Panc1 (cell line): ENCODE data around the gene TBX20.

Experiments used
- POLR2AphosphoS5 ChIP-seq: IDR thresholded peaks from 2 replicates; pipeline ENCODE4 v1.6.1; 2012; ENCODE audit warnings: mild to moderate bottlenecking, low read depth, low read length, moderate library complexity
- TF ChIP-seq, protein P1 (sequence below): fragments of 450-650 bp; IDR thresholded peaks from 2 replicates; pipeline ENCODE4 v1.5.1; 2017; ENCODE audit warnings: mild to moderate bottlenecking
- TF ChIP-seq, protein P2 (sequence below), 2 experiments: IDR thresholded peaks; 2 replicates each; pipeline ENCODE4 v1.6.1; 2011 to 2012; ENCODE audit warnings: low read depth in 2 of 2, control low read depth in 1 of 2, low read length in 1 of 2, mild to moderate bottlenecking in 1 of 2, moderate library complexity in 1 of 2; ENCODE audit not compliant: insufficient read depth in 1 of 2

DNA sequence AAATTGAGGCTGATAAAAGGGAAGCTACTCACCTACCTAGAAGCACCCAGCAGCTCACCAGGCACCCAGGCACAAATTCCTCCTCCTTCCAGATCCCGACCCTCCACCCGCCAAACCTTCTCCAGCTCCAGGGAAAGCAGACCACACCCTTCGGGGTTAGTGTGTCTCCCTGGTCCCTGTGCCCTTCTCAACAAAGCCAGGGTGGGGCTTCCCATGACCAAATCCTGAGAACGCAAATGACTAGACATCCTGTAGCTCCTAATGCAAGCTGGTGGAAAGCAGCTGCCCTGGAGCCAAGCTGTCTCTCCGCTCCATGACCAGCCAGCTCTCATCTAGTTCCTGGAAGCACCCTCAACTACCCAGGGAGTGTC, 4.4 kb downstream of the TBX20 start:
- TF ChIP-seq POLR2AphosphoS5, result no peak
- TF ChIP-seq, protein P1, sequence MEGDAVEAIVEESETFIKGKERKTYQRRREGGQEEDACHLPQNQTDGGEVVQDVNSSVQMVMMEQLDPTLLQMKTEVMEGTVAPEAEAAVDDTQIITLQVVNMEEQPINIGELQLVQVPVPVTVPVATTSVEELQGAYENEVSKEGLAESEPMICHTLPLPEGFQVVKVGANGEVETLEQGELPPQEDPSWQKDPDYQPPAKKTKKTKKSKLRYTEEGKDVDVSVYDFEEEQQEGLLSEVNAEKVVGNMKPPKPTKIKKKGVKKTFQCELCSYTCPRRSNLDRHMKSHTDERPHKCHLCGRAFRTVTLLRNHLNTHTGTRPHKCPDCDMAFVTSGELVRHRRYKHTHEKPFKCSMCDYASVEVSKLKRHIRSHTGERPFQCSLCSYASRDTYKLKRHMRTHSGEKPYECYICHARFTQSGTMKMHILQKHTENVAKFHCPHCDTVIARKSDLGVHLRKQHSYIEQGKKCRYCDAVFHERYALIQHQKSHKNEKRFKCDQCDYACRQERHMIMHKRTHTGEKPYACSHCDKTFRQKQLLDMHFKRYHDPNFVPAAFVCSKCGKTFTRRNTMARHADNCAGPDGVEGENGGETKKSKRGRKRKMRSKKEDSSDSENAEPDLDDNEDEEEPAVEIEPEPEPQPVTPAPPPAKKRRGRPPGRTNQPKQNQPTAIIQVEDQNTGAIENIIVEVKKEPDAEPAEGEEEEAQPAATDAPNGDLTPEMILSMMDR, result no peak
- TF ChIP-seq, protein P2, sequence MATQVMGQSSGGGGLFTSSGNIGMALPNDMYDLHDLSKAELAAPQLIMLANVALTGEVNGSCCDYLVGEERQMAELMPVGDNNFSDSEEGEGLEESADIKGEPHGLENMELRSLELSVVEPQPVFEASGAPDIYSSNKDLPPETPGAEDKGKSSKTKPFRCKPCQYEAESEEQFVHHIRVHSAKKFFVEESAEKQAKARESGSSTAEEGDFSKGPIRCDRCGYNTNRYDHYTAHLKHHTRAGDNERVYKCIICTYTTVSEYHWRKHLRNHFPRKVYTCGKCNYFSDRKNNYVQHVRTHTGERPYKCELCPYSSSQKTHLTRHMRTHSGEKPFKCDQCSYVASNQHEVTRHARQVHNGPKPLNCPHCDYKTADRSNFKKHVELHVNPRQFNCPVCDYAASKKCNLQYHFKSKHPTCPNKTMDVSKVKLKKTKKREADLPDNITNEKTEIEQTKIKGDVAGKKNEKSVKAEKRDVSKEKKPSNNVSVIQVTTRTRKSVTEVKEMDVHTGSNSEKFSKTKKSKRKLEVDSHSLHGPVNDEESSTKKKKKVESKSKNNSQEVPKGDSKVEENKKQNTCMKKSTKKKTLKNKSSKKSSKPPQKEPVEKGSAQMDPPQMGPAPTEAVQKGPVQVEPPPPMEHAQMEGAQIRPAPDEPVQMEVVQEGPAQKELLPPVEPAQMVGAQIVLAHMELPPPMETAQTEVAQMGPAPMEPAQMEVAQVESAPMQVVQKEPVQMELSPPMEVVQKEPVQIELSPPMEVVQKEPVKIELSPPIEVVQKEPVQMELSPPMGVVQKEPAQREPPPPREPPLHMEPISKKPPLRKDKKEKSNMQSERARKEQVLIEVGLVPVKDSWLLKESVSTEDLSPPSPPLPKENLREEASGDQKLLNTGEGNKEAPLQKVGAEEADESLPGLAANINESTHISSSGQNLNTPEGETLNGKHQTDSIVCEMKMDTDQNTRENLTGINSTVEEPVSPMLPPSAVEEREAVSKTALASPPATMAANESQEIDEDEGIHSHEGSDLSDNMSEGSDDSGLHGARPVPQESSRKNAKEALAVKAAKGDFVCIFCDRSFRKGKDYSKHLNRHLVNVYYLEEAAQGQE (IDR thresholded peaks at IDR 0.05; ENCODE audit: insufficient read depth in 1 of 2, low read depth in 2 of 2, low read length in 1 of 2), result no peak
